RPMI8226 (cell line): ENCODE measurements around the gene DHX34.
A peak's percentile ranks its signal among the peaks of the same experiment; 100 is the strongest.
"Not testable (repeated sequence)": the region's sequence is repeated elsewhere in the genome, so short reads cannot be mapped to it uniquely, and the experiment has no call there.

Experiments used
- DNase-seq: peaks from one replicate; pipeline ENCODE4 v3.0.0-alpha.2; 2015

DHX34 gene

GRCh38 chr19:47390533-47391488, 41.7 kb downstream of the DHX34 start:
- no peak for DNase-seq

DNA sequence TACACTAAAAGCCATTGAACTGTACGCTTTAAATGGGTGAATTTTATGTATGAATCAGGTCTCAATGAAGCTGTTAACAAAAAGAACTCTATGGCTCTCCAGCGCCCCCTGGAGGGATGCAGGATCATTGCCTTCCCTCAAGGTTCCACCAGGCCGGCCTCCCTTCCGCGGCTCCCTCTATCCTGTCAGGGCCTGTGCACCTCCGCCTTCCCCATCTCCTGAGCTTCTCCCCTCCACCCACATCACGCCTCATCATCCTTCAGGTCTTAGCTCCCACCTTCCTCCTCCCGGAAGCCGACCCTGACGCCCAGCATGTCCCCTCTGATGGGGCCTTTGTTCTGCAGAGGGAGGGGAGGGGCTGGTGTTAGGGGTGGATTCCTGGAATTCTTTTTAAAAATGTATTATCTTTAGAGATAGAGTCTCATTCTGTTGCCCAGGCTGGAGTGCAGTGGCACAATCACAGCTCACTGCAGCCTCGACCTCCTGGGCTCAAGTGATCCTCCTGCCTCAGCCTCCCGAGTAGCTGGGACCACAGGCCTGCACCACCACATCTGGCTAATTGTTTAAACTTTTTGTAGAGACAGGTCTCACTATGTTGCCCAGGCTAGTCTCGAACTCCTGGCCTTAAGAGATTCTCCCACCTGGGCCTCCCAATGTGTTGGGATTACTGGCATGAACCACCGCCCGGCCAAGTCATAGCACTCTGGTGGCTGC, 42.6 kb downstream of the DHX34 start:
- DNase-seq: peak; percentile 73

DNA sequence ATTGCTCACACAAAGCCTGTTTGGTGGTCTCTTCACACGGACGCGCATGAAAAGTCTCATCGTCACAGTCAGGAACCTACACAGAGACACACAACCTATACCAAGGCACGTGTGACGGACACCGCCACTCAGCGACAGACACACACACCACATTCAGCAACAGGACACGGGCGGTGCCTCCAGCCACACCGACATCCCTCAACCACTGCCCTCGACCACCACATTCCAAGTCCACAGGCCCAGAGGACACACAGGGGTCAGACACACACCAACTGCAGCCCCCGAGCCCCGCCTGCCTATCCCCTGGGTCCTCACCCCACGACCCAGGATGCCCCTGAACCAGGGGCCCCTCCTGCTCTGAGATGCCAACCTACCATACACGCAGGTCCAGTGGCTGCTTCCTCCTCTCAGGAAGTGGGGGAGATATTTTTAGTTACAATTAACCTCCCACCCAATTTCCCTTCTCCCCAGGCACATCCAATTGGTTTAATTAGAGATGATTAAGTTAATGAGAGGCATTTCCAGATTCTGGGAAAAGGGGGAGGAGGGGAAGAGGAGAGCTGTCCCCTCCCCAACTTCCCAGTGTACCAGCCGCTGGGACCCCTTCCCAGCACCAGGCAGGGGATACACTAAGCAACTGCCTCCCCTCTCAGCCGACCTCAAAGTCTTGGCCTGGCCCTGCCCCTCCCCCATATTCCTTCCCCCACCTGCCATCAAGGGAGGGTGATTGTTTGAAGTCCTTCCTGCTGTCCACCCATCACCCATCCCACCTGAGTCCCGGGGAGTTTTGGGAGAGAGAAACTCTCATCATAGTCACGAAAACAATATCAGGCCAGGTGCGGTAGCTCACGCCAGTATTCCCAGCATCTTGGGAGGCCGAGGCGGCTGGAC, 49.8 kb downstream of the DHX34 start:
- DNase-seq: no peak

DNA sequence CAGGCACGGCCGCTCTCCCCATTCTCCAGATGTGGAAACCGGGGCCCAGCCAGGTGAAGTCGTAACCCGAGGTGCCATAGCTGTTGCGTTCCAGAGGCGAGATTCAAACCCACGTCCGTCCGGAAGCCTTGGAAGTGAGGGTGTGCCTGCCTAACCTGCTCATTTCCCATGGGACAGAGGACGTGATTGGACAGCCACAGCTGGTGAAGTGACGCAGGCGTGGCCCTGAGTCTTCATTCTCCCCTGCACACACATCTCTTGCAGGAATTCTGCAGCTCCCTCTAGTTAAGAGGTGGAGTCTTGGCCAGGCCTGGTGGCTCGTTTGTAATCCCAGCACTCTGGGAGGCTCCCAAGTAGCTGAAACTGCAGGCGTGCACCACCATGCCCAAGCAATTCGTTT, 53.4 kb downstream of the DHX34 start:
- DNase-seq: no peak

DNA sequence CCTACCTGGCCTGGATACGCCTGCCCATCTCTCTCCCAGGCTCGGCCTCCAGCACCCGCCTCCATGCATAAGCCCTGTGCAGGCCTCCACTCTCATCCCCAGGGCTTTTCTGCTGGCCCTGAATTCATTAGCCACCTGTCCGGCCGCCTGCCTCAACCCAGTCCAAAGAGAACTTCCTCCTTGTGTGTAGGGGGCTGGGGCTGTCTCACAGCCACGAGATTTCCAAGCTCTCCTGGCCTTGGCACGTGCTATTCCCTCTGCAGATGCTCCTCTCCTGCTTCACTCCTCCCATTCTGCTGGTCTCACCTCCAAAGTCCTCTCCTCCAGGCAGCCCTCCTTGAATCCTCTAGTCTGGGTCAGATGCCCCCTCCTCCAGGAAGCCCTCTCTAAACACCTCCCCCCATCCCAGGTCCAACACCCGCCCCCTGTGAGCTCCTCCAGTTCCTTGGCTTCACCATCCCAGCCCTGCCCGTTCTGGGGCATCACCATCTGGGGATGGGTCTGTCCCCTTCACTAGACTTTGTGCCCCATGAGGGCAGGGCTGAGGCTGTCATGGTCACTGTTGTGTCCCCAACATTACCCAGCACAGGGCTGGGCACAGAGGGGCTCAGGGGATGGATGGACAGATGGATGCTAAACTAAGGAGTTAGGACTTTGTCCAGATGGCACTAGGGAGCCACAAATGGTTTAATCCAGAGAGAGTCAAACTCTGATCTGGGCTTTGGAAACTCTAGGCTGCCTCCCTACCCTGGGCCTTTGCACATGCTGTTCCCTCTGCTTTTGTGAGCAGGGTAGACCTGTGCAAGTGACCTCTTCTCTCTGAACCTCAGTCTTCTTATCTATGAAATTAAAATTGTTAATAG, 55.5 kb downstream of the DHX34 start:
- DNase-seq: no peak

DNA sequence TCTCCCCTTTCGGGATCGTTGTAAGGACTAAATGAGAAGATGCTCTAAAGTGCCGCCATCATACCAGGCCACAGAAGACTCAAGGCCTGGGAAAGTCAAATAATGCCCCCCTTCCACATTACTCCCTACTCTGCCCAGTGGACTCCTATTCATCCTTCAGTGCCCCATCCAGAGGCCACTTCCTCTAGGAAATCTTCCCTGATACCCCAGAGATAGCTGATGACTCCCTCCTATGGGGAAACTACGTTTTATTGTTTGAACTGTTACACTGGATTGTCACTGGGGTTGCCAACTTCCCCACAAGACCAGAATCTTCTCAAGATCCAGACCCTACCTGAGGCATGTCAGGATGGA, 56.1 kb downstream of the DHX34 start:
- DNase-seq: no peak

DNA sequence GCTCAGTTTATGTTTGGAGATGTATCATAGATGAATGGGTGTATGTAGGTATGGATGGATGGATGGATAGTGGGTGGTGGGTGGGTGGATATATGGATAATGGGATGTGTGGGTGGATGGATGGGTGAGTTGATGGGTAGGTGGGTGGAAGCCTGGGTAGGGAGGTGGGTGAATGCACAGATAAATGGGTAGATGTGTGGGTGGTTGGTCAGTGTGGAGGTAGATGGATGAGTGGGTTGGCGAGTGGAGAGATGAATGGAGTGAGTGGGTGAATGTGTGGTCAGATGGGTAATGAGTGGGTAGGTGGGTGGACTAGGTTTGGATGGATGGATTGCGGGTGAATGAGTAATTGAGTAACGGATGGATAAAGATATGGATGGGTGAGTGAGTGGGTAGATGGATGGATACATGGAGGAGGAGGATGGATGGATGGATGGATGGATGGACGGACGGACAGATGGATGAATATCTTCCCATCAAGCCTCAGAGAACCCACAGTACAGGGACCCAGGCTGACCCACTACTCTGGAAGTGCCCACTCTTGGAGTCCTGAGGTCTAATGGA, 56.8 kb downstream of the DHX34 start:
- DNase-seq: no peak

- peak; percentile 44 for DNase-seq
These were observed 57.7 kb downstream of the DHX34 start for GRCh38 chr19:47406711-47407416.

DNA sequence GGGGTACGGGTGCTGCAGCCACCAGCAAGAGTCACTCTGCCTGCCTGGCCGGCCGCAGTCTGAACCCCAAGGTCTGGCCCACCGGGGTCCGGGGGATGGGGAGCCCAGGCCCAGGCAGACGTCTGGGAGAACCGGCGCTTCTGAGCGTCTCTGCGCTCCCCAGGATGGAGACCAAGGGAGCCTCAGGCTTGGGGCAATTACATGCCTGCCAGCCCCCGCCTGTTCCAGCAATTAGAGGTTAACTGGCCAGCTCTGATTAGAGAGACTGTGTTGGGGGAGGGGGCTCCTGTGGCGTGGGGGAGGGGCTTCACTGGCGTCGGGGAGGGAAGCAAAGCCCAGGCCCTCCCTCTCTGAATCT, 58.3 kb downstream of the DHX34 start:
- DNase-seq: no peak

- no peak for DNase-seq
These were observed 59.2 kb downstream of the DHX34 start for GRCh38 chr19:47408156-47408938.

GRCh38 chr19:47411101-47411500, 62.0 kb downstream of the DHX34 start:
- no peak for DNase-seq

- DNase-seq: not testable (repeated sequence)
These were observed 62.6 kb downstream of the DHX34 start for GRCh38 chr19:47411696-47412095.

DNA sequence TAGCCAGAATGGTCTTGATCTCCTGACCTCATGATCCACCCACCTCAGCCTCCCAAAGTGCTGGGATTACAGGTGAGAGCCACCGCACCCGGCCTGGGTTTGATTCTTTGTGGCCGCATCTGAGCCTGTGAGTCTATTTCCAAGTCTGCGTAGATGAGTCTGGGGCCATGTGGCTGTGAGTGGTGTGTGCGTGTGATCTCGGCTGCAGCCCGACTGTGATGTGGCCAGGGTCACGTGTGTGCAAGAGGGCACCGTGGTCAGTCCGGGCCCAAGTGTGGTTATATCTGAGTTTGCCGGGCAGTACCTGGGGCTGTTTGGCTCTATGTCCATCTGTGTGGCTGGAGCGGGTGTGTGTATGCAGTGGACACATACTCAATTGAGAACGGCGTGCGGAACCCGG, 64.8 kb downstream of the DHX34 start:
- DNase-seq: no peak

DNA sequence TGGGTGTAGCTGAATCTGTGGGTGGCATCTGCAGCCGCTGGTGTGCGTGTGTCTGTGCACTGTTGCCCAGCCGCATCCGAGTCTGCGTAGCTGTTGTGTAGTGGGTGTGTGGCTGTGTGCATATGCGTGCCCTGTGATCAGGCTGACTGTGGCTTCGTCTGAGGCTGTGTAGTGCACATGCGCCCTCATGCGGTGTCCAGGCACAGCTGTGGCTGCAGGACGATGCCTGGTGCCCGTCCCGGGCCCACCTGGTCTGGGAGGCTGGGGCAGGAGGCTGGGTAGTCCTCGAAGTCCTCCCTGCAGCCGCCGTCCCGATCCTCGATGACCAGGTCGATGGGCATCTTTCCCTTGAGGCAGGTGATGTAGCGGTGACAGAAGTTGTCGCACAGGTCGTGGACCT, 65.4 kb downstream of the DHX34 start:
- peak; percentile 62 for DNase-seq

DNA sequence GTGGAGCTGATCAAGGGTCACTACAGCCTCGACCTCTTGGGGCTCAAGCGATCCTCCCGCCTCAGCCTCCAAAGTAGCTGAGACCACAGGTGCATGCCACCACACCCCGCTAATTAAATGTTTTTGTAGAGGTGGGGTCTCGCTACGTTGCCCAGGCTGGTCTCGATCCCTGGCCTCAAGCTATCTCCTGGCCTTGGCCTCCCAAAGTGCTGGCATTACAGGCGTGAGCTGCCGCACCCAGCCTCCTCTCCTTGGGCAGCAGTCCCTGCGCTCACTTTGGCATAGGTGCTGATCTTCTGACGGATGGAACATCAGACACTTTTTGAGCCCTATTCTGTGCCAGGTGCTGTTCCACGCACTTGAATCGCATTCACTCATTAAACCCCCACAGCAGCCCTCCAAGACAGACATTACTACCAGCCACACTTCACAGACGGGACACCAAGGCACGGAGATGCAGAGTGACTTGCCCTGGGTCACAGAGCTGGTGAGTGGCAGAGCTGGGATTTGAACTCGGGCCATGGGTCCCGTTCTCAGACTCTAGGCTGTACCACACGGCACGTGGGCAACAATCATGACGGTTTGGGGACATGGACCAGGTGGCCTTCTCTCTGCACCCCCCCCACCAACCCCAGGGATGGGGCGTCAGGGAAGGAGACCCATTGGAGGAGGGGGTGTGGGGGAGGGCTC, 67.0 kb downstream of the DHX34 start:
- DNase-seq: no peak

DNA sequence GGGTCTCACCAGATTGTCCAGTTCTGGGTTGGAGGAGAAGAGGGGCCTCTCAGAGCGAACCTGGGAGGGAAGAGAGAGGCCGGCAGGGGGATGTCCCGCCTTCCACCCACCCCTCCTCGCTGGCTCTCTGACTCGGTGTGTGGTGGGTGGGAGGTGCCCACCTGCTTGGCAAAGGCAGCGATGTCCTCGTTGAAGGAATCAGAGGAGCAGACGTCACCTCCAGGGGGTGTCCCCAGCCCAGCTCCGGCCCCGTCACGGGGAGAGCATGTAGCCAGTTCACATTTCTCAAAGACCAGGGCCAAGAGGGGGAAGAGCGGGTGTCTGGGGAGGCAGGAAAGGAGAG, 67.5 kb downstream of the DHX34 start:
- DNase-seq: no peak

DNA sequence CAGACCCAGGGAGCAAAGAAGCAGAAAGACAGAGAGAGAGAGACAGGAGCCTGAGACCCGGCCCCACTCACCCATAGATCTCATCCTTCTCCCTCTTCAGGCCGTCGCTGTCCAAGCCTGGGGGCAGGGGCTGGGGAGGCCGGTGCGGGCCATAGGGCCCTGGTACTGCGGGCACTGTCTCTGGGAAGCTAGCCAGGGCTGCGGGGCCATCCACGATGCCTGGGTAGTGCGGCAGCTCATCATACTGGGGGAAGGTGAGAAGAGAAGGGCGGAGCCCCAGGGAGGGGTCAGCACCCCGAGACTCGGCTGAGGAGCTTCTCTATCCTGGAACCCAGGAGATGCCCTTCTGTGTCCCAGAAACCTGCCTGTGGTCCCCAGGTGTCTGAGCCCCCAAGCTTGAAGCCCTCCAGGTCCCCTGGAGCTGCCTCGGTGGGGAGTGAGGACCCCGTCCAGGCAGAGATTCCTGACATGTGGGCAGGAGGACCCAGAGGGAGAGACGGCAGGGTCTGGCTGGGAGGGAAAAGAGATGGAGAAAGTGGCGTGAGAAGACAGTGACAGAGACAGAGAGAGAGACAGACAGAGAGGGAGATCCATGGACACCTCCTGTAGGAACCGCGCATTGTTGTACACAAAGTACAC, 68.1 kb downstream of the DHX34 start:
- no peak for DNase-seq

DNA sequence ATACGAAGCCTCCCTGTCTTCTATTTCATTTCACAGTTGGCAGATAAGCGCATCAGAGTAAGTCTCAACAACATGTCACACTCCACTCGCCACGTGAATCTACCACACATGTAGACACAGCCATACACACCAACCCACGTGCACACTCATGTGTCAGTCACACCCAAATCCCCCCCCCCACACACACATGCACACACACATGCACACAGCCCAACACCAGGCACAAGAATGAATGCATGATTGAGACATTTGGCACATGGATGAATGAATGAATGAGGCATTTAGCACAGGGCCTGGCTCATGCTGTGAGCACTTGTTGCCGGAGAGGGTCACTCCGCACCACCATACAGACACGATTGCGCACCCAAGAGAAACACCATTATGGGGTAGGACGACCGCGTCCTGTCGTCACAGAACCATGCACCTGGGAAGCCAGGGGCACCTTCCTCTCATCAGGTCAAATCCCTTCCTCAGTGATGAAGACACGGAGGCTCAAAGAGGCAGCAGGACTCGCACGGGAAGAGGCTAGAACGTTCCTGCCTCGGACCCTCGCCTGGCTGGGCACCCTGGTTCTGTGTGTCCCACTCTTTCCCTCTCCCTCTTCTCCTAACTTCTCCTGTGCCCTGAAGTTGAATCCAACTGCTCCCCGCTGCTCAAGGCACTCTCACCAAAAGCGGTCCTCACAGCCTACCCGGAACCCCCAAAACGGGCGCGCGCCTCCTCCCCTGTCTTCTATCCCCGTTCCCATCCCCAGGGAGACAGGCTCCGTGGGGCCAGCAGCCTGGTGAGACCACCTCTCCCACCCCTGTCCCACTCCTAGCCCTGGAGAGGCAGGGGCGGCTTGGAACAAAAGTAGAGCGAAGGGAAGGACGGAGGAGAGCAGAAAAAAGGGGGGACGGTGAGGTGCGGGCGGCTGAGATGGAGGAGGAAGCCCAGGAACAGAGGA, 68.9 kb downstream of the DHX34 start:
- no peak for DNase-seq
